GM19455 (cell line): ENCODE data around the gene EFCAB8.
"Not testable (repeated sequence)": the region's sequence is repeated elsewhere in the genome, so short reads cannot be mapped to it uniquely, and the experiment has no call there.

Experiments used
- ATAC-seq: cut with Tn5 transposase; IDR thresholded peaks from one replicate; pipeline ENCODE4 v1.9.1; 2021; ENCODE audit not compliant: unreplicated experiment

Gene EFCAB8

GRCh38 chr20:32839982-32840285 is 18.8 kb upstream of the EFCAB8 start:
- ATAC-seq: no peak

GRCh38 chr20:32841174-32841573 is 17.5 kb upstream of the EFCAB8 start:
- no peak for ATAC-seq

GRCh38 chr20:32841632-32842031 is 17.1 kb upstream of the EFCAB8 start:
- no peak for ATAC-seq

- no peak for ATAC-seq
These were observed 15.8 kb upstream of the EFCAB8 start for GRCh38 chr20:32842688-32843524.

- ATAC-seq: no peak
These were observed 12.9 kb upstream of the EFCAB8 start for GRCh38 chr20:32845786-32846185.

GRCh38 chr20:32846852-32847251 is 11.9 kb upstream of the EFCAB8 start:
- no peak for ATAC-seq

GRCh38 chr20:32847964-32848363 is 10.8 kb upstream of the EFCAB8 start:
- no peak for ATAC-seq

GRCh38 chr20:32848846-32849245 is 9.9 kb upstream of the EFCAB8 start:
- no peak for ATAC-seq

GRCh38 chr20:32849577-32849976 is 9.1 kb upstream of the EFCAB8 start:
- no peak for ATAC-seq

- no peak for ATAC-seq
These were observed 3.3 kb upstream of the EFCAB8 start for GRCh38 chr20:32855387-32855786.

- ATAC-seq: no peak
These were observed 534 bp upstream of the EFCAB8 start for GRCh38 chr20:32858189-32858588.

GRCh38 chr20:32861446-32861845 is 2.7 kb downstream of the EFCAB8 start:
- no peak for ATAC-seq

GRCh38 chr20:32869562-32869961 is 10.8 kb downstream of the EFCAB8 start:
- no peak for ATAC-seq

- ATAC-seq: not testable (repeated sequence)
These were observed 11.8 kb downstream of the EFCAB8 start for GRCh38 chr20:32870526-32870925.

- ATAC-seq: no peak
These were observed 12.3 kb downstream of the EFCAB8 start for GRCh38 chr20:32870985-32871384.

GRCh38 chr20:32871627-32872160 is 13.0 kb downstream of the EFCAB8 start:
- no peak for ATAC-seq

GRCh38 chr20:32872266-32872665 is 13.5 kb downstream of the EFCAB8 start:
- ATAC-seq: no peak

GRCh38 chr20:32875673-32876072 is 16.9 kb downstream of the EFCAB8 start:
- ATAC-seq: no peak

GRCh38 chr20:32877507-32877906 is 18.8 kb downstream of the EFCAB8 start:
- no peak for ATAC-seq

GRCh38 chr20:32878820-32879219 is 20.1 kb downstream of the EFCAB8 start:
- no peak for ATAC-seq

- ATAC-seq: no peak
These were observed 20.8 kb downstream of the EFCAB8 start for GRCh38 chr20:32879538-32879937.

GRCh38 chr20:32880635-32881034 is 21.9 kb downstream of the EFCAB8 start:
- ATAC-seq: no peak

- no peak for ATAC-seq
These were observed 24.4 kb downstream of the EFCAB8 start for GRCh38 chr20:32883081-32883480.
